HepG2 (cell line): ENCODE results near the gene RNPEPL1. TPM values are rescaled to one million over a fixed set of nuclear protein-coding genes. Genes with fewer than 3 reads are reported as not detected.

Experiments used
- ATAC-seq: fragments of 200-7000 bp; cut with Tn5 transposase; 3 replicates; pipeline ENCODE4 v1.9.1; 2020; ENCODE audit warnings: mild to moderate bottlenecking, moderate library complexity
- BruUV-seq: library from RNA; stranded (reverse); fragments of 400-500 nt; replicated peaks from 2 replicates; lab custom pipeline; 2021; lab: Mats Ljungman, UMichigan
- CTCF ChIA-PET: fragments of 300-600 bp; formaldehyde crosslinking; extraction: SDS; loops from one replicate; lab custom pipeline; 2021; ENCODE audit warnings: low total read pairs, inconsistent platforms, low intra/inter-chr PET ratio; lab: Yijun Ruan, JAX
- POLR2A ChIA-PET: fragments of 350-600 bp; sonication (Branson Sonifier 250); formaldehyde crosslinking; loops from one replicate; lab custom pipeline; 2020; ENCODE audit warnings: antibody characterized with exemption, inconsistent platforms; lab: Yijun Ruan, JAX
- DNase-seq: peaks from one replicate; pipeline ENCODE4 v3.0.0-alpha.2; 2015; ENCODE audit warnings: low spot score
- FAIRE-seq: peaks from 3 replicates; lab custom pipeline; 2011; peaks lifted over from hg19 to GRCh38; lab: Jason Lieb, UNC
- H2AFZ ChIP-seq: one replicate; pipeline ENCODE4 v1.6.1; 2011; ENCODE audit warnings: low read length, inconsistent platforms
- H3K27ac ChIP-seq: fragments of 300-600 bp; 3 replicates; pipeline ENCODE4 v1.8.0; 2011; ENCODE audit warnings: mixed run types, mild to moderate bottlenecking, mixed read lengths, low read length, inconsistent platforms; ENCODE audit not compliant: insufficient read depth; ENCODE audit errors: extremely low read length
- H3K27me3 ChIP-seq, 2 experiments: fragments of 200-600 bp in 1 of 2; 2 replicates in 1 of 2; 3 replicates in 1 of 2; pipeline versions ENCODE4 v1.6.0 to v1.8.0; 2011; ENCODE audit warnings: low read length in 2 of 2, mild to moderate bottlenecking in 2 of 2, moderate library complexity in 2 of 2, inconsistent platforms in 1 of 2; ENCODE audit not compliant: insufficient read depth in 2 of 2, control insufficient read depth in 1 of 2
- H3K36me3 ChIP-seq, 2 experiments: fragments of 200-600 bp in 1 of 2; replicated peaks in 1 of 2; 2 replicates in 1 of 2; 3 replicates in 1 of 2; pipeline versions ENCODE4 v1.5.1 to v1.8.0; 2011; ENCODE audit warnings: low read length in 2 of 2, inconsistent platforms in 1 of 2; ENCODE audit not compliant: insufficient read depth in 2 of 2, control insufficient read depth in 1 of 2
- H3K4me1 ChIP-seq: 2 replicates; pipeline ENCODE4 v1.5.1; 2012; ENCODE audit warnings: low read length, inconsistent platforms; ENCODE audit not compliant: insufficient read depth
- H3K4me2 ChIP-seq: 2 replicates; pipeline ENCODE4 v1.6.0; 2011; ENCODE audit warnings: low read depth, low read length, inconsistent platforms
- H3K4me3 ChIP-seq, 3 experiments: fragments of 200-600 bp in 1 of 3; sonication (generic), shearing (Covaris generic) in 1 of 3; replicated peaks in 1 of 3; 2 replicates each; pipeline ENCODE4 v1.5.1; 2011 to 2016; ENCODE audit warnings: low read length in 3 of 3, inconsistent platforms in 2 of 3, low read depth in 2 of 3, mild to moderate bottlenecking in 2 of 3, control low read depth in 1 of 3, mixed read lengths in 1 of 3; ENCODE audit not compliant: insufficient read depth in 1 of 3
- H3K79me2 ChIP-seq: one replicate; pipeline ENCODE4 v1.6.1; 2011; ENCODE audit warnings: low read length, inconsistent platforms; ENCODE audit not compliant: insufficient read depth
- H3K9ac ChIP-seq: 2 replicates; pipeline ENCODE4 v1.6.0; 2011; ENCODE audit warnings: mild to moderate bottlenecking, low read depth, low read length, inconsistent platforms; ENCODE audit not compliant: insufficient read depth
- H3K9me3 ChIP-seq: 2 replicates; pipeline ENCODE4 v1.5.1; 2012; ENCODE audit warnings: mild to moderate bottlenecking, low read length
- H4K20me1 ChIP-seq: 2 replicates; pipeline ENCODE4 v1.6.0; 2011; ENCODE audit warnings: inconsistent platforms, mild to moderate bottlenecking, low read length, moderate library complexity; ENCODE audit not compliant: insufficient read depth
- ELF4 ChIP-seq: sonication (generic); formaldehyde crosslinking; IDR thresholded peaks from 2 replicates; pipeline ENCODE4 v1.5.0; 2020; ENCODE audit warnings: missing genetic modification reagents, mild to moderate bottlenecking, moderate library complexity, borderline replicate concordance
- ZFP36L1 ChIP-seq: sonication (generic); formaldehyde crosslinking; IDR thresholded peaks from 2 replicates; pipeline ENCODE4 v1.8.0; 2022; ENCODE audit warnings: mild to moderate bottlenecking, missing genetic modification reagents, moderate library complexity
- ZSCAN21 ChIP-seq: sonication (generic); formaldehyde crosslinking; IDR thresholded peaks from 2 replicates; pipeline ENCODE4 v1.8.0; 2022; ENCODE audit warnings: mild to moderate bottlenecking, missing genetic modification reagents, moderate library complexity, borderline replicate concordance
- WGBS: methylation state at CpG from one replicate; pipeline ENCODE4 v1.1.6; 2017; ENCODE audit warnings: low lambda C conversion rate; 5-methylcytosine and 5-hydroxymethylcytosine counted together
- in situ Hi-C: cut with HindIII; loops from 2 replicates; pipeline ENCODE4 v1.10.0; 2017; ENCODE audit warnings: low pct_unique_long_range_greater_than_20kb; ENCODE audit not compliant: extremely low pct_ligation_motif_present
- intact Hi-C: fragments of 100-400 bp; cut with micrococcal nuclease; formaldehyde crosslinking; loops from one replicate; pipeline ENCODE4 v1.10.0; 2022; ENCODE audit not compliant: unreplicated experiment
- polyA plus RNA-seq, 8 experiments: library from polyadenylated mRNA; depleted of rRNA in 3 of 8; stranded (reverse) in 7 of 8; unstranded in 1 of 8; fragments of >200 nt; fragmentation: Illumina TruSeq in 4 of 8; extraction: Trizol in 4 of 8; gene quantifications; 2 replicates each; pipeline versions ENCODE4 v1.2.1 to v1.2.3, GENCODE V29; 2011 to 2016; ENCODE audit warnings: low read depth in 4 of 8, missing spikeins in 1 of 8, mixed read lengths in 1 of 8; ENCODE audit not compliant: insufficient read depth in 1 of 8
- total RNA-seq, 5 experiments: library from RNA; depleted of rRNA; stranded (reverse); fragments of >200 nt; fragmentation: Illumina TruSeq; extraction: Trizol; gene quantifications; 2 replicates each; pipeline ENCODE4 v1.2.3, GENCODE V29; 2016; ENCODE audit warnings: low read depth in 1 of 5
- TF ChIP-seq, protein P1 (sequence below): sonication (generic); formaldehyde crosslinking; IDR thresholded peaks from 2 replicates; pipeline ENCODE4 v1.4.0; 2020; ENCODE audit warnings: low read depth, missing genetic modification reagents

Gene RNPEPL1
- total and polyA plus RNA-seq, 2 of the 13 experiments (the other 11 are each of a cell fraction or from before 2014, with no cell fraction given): 13.0 to 18.0 TPM

DNA sequence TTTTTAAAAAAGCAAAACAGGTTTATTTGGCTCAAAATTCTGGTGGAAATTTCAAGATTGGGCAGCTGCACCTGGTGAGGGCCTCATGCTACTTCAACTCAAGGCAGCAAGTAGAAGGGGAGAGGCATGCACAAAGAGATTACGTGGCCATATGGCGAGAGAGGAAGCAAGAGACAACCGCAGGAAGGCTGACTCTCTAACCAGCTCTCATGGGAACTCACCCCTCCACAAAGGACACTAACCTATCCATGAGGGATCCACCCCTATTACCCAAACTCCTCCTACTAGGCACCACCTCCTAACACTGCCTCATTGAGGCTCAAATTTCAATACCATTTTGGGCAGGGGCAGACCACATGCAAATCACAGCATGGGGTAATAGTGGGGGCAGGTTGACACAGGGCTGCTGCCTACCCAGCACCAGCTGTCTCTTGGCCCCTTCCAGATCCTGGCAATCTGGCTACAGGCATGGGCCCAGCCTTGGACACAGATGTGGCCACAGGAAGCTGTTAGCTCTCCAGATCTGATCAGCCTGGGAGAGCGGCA is 16.3 kb downstream of the RNPEPL1 start (continued):
- TF ChIP-seq, protein P1, sequence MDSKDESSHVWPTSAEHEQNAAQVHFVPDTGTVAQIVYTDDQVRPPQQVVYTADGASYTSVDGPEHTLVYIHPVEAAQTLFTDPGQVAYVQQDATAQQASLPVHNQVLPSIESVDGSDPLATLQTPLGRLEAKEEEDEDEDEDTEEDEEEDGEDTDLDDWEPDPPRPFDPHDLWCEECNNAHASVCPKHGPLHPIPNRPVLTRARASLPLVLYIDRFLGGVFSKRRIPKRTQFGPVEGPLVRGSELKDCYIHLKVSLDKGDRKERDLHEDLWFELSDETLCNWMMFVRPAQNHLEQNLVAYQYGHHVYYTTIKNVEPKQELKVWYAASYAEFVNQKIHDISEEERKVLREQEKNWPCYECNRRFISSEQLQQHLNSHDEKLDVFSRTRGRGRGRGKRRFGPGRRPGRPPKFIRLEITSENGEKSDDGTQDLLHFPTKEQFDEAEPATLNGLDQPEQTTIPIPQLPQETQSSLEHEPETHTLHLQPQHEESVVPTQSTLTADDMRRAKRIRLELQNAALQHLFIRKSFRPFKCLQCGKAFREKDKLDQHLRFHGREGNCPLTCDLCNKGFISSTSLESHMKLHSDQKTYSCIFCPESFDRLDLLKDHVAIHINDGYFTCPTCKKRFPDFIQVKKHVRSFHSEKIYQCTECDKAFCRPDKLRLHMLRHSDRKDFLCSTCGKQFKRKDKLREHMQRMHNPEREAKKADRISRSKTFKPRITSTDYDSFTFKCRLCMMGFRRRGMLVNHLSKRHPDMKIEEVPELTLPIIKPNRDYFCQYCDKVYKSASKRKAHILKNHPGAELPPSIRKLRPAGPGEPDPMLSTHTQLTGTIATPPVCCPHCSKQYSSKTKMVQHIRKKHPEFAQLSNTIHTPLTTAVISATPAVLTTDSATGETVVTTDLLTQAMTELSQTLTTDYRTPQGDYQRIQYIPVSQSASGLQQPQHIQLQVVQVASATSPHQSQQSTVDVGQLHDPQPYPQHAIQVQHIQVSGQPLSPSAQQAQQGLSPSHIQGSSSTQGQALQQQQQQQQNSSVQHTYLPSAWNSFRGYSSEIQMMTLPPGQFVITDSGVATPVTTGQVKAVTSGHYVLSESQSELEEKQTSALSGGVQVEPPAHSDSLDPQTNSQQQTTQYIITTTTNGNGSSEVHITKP: peak; percentile 88

DNA sequence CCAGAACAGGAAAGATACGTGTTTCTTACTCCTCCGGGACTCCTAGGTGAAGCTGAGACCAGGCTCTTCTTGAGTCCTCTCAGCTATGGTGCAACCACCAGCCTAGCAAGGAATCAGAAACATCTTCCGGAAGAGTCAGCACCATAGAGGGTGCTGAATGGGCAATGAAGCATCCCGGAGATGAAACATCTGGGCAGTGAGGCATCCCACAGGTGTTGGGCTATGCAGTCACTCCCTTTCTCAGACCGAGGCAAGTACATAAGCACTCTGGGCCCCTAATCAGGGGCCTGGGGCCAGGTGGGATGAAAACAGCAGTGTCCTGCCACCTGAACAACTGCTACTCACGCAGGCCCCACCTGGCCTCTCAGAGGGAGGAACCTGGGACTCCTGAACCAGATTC is 16.8 kb downstream of the RNPEPL1 start:
- POLR2A ChIA-PET: interaction anchor here (5.6 to 6.0 kb wide), 3 partner anchors 19 to 25 kb away, joined by 86 to 149 read pairs (median 147); partner anchors contain the start of genes ANKMY1, DUSP28 and RNPEPL1
- no peaks in the 10 kb centered on the region for H3K9me3 ChIP-seq
- no peak for ATAC-seq
- H3K27ac ChIP-seq: peak overlapping the region; percentile 89
- no peak for FAIRE-seq
- H3K79me2 ChIP-seq: peaks cover 75% of the 10 kb centered on the region
- H3K9ac ChIP-seq: peak overlapping the region; percentile 98
- H3K27me3 ChIP-seq: peaks cover 0 to 4% of the 10 kb centered on the region in 2 experiments; a peak in 1 of 5 replicates
- whole genome bisulfite sequencing: 83% methylated on average over 6 of the region's 6 CpGs
- H3K4me3 ChIP-seq: peak overlapping the region; percentile 83 to 90 (median 88)
- TF ChIP-seq ZSCAN21 (CRISPR knock-in tag) (0 out of 2 replicates have a peak, but pooled peaks have one; percentile 44), ELF4 (CRISPR knock-in tag) (no peak), ZFP36L1 (CRISPR knock-in tag) (0 out of 2 replicates have a peak, but pooled peaks have one; percentile 31)
- TF ChIP-seq, all 625 proteins: peak for 2
- H3K4me1 ChIP-seq: peaks cover 72% of the 10 kb centered on the region
- CTCF ChIA-PET: no interaction called here
- no peak overlapping the region for H2AFZ ChIP-seq
- H3K4me2 ChIP-seq: peak overlapping the region; percentile 98
- no peak for DNase-seq
- H3K36me3 ChIP-seq: peaks cover 7 to 15% of the 10 kb centered on the region in 2 experiments; a peak in 4 of 5 replicates
- BruUV-seq: no TSS peak
- intact Hi-C loops: no loop called here
- H4K20me1 ChIP-seq: peaks cover 17% of the 10 kb centered on the region; the same call in 1 of the 2 replicates
- in situ Hi-C loops: no loop called here
